Liver (tissue), 9 donors: ENCODE measurements around the gene ASS1. TPM values are rescaled to one million over a fixed set of nuclear protein-coding genes. Genes with fewer than 3 reads are reported as not detected.

Source experiments
- DNase-seq: peaks from one replicate; pipeline ENCODE4 v3.0.0-alpha.2; 2017; ENCODE audit warnings: low spot score
- H3K27ac ChIP-seq, 2 donors: one replicate each; pipeline ENCODE4 v1.7.0; 2013; ENCODE audit warnings: inconsistent platforms in 2 of 2, low read length in 2 of 2, control low read depth in 1 of 2, low read depth in 1 of 2, mild to moderate bottlenecking in 1 of 2
- H3K27me3 ChIP-seq, 4 donors: one replicate each; pipeline versions ENCODE4 v1.6.1 to v1.7.0; 2013; ENCODE audit warnings: low read length in 3 of 4, inconsistent platforms in 1 of 4, mild to moderate bottlenecking in 1 of 4, moderate library complexity in 1 of 4; ENCODE audit not compliant: control insufficient read depth in 4 of 4, insufficient read depth in 4 of 4
- H3K36me3 ChIP-seq, 4 donors: one replicate each; pipeline versions ENCODE4 v1.6.1 to v1.7.0; 2013; ENCODE audit warnings: low read length in 3 of 4, mild to moderate bottlenecking in 3 of 4, low read depth in 1 of 4, moderate library complexity in 1 of 4; ENCODE audit not compliant: control insufficient read depth in 4 of 4, insufficient read depth in 3 of 4
- H3K4me1 ChIP-seq, 4 donors: one replicate each; pipeline versions ENCODE4 v1.6.1 to v1.7.0; 2013; ENCODE audit warnings: low read length in 3 of 4, mild to moderate bottlenecking in 3 of 4, moderate library complexity in 1 of 4; ENCODE audit not compliant: control insufficient read depth in 4 of 4, insufficient read depth in 4 of 4
- H3K4me3 ChIP-seq, 3 donors: one replicate each; pipeline versions ENCODE4 v1.6.1 to v1.7.0; 2013; ENCODE audit warnings: low read length in 3 of 3, control low read depth in 1 of 3, low read depth in 1 of 3, mild to moderate bottlenecking in 1 of 3
- H3K9ac ChIP-seq, 2 donors: one replicate each; pipeline ENCODE4 v1.7.0; 2013; ENCODE audit warnings: low read length in 2 of 2, mild to moderate bottlenecking in 2 of 2, moderate library complexity in 2 of 2, control low read depth in 1 of 2, low read depth in 1 of 2
- H3K9me3 ChIP-seq, 4 donors: one replicate each; pipeline versions ENCODE4 v1.6.1 to v1.7.0; 2013; ENCODE audit warnings: low read length in 3 of 4; ENCODE audit not compliant: control insufficient read depth in 4 of 4
- ATF3 ChIP-seq: IDR thresholded peaks from 2 replicates; pipeline ENCODE4 v1.6.1; 2016; ENCODE audit warnings: antibody characterized with exemption
- CTCF ChIP-seq: fragments of 150-350 bp; IDR thresholded peaks from 2 replicates; pipeline ENCODE4 v1.5.1; 2017; ENCODE audit warnings: improper control_type of control experiment, low read depth, low read length; ENCODE audit not compliant: missing input control
- EGR1 ChIP-seq, 2 donors: IDR thresholded peaks; 2 replicates each; pipeline ENCODE4 v1.6.1; 2016 to 2018; ENCODE audit warnings: antibody characterized with exemption in 2 of 2, low read depth in 2 of 2
- FOXA1 ChIP-seq: IDR thresholded peaks from 2 replicates; pipeline ENCODE4 v1.6.1; 2016; ENCODE audit warnings: antibody characterized with exemption
- FOXA2 ChIP-seq: IDR thresholded peaks from 2 replicates; pipeline ENCODE4 v1.6.1; 2016; ENCODE audit warnings: antibody characterized with exemption
- GABPA ChIP-seq, 2 donors: IDR thresholded peaks in 1 of 2; conservative IDR thresholded peaks in 1 of 2; 2 replicates each; pipeline ENCODE4 v1.6.1; 2016; ENCODE audit warnings: antibody characterized with exemption in 2 of 2, mild to moderate bottlenecking in 1 of 2, moderate library complexity in 1 of 2
- HNF4A ChIP-seq, 2 donors: conservative IDR thresholded peaks; 2 replicates each; pipeline ENCODE4 v1.6.1; 2016; ENCODE audit warnings: antibody characterized with exemption in 2 of 2, mild to moderate bottlenecking in 2 of 2
- HNF4G ChIP-seq: IDR thresholded peaks from 2 replicates; pipeline ENCODE4 v1.6.1; 2016; ENCODE audit warnings: antibody characterized with exemption
- JUND ChIP-seq, 2 donors: IDR thresholded peaks; 2 replicates each; pipeline ENCODE4 v1.6.1; 2016; ENCODE audit warnings: antibody characterized with exemption in 2 of 2
- MAX ChIP-seq: IDR thresholded peaks from 2 replicates; pipeline ENCODE4 v1.6.1; 2016; ENCODE audit warnings: antibody characterized with exemption
- NR2F2 ChIP-seq: IDR thresholded peaks from 2 replicates; pipeline ENCODE4 v1.6.1; 2016; ENCODE audit warnings: antibody characterized with exemption
- RAD21 ChIP-seq, 2 donors: IDR thresholded peaks; 2 replicates each; pipeline ENCODE4 v1.6.1; 2016; ENCODE audit warnings: antibody characterized with exemption in 2 of 2, mild to moderate bottlenecking in 2 of 2
- REST ChIP-seq: IDR thresholded peaks from 2 replicates; pipeline ENCODE4 v1.6.1; 2016; ENCODE audit warnings: antibody characterized with exemption, mild to moderate bottlenecking
- RXRA ChIP-seq, 2 donors: IDR thresholded peaks; 2 replicates each; pipeline ENCODE4 v1.6.1; 2017 to 2018; ENCODE audit warnings: antibody characterized with exemption in 2 of 2, mild to moderate bottlenecking in 1 of 2
- SP1 ChIP-seq: IDR thresholded peaks from 2 replicates; pipeline ENCODE4 v1.6.1; 2018; ENCODE audit warnings: antibody characterized with exemption, mild to moderate bottlenecking
- TAF1 ChIP-seq: conservative IDR thresholded peaks from 2 replicates; pipeline ENCODE4 v1.6.1; 2016; ENCODE audit warnings: antibody characterized with exemption, mild to moderate bottlenecking
- YY1 ChIP-seq: IDR thresholded peaks from 2 replicates; pipeline ENCODE4 v1.6.1; 2016; ENCODE audit warnings: antibody characterized with exemption, mild to moderate bottlenecking
- ZBTB33 ChIP-seq: IDR thresholded peaks from 2 replicates; pipeline ENCODE4 v1.6.1; 2016; ENCODE audit warnings: antibody characterized with exemption
- WGBS: extraction: QIAGEN DNeasy Blood & Tissue Kit; methylation state at CpG from one replicate; pipeline ENCODE4 v1.1.7; 2013; 5-methylcytosine and 5-hydroxymethylcytosine counted together
- polyA plus RNA-seq, 2 donors: library from polyadenylated mRNA; stranded (reverse) in 1 of 2; unstranded in 1 of 2; fragments of 200-250 nt in 1 of 2; fragments of >200 nt in 1 of 2; fragmentation: Nextera tagmentation in 1 of 2; extraction: Ambion mirVana in 1 of 2; gene quantifications; one replicate each; pipeline versions ENCODE4 v1.2.1 to v1.2.3, GENCODE V29; 2013 to 2015
- total RNA-seq, 2 donors: library from RNA; depleted of rRNA; stranded (reverse); fragments of >200 nt; gene quantifications; one replicate each; pipeline ENCODE4 v1.2.3, GENCODE V29; 2014
- donor health status: healthy.
- donor health status: healthy.
- donor health status: healthy.
- donor health status: healthy.
- donor health status: healthy.

ASS1 gene
- total and polyA plus RNA-seq, 4 donors, result 396 to 711 (median 533) TPM

- peak; percentile 70 for DNase-seq
- no peak overlapping the region for H3K9ac ChIP-seq
- TF ChIP-seq NR2F2 (peak; percentile 67), MAX (no peak), RAD21 (IDR thresholded peaks at IDR 0.05) (peak in 1 of 2 donors; percentile 5), REST (no peak), GABPA (IDR thresholded peaks at IDR 0.05 in 1 of 2, conservative IDR thresholded peaks at IDR 0.05 in 1 of 2) (no peak), HNF4A (conservative IDR thresholded peaks at IDR 0.05) (peak; percentile 59 to 73), SP1 (peak; percentile 87), RXRA (IDR thresholded peaks at IDR 0.05) (peak; percentile 76 to 77), HNF4G (no peak), FOXA1 (no peak), YY1 (peak; percentile 51), EGR1 (IDR thresholded peaks at IDR 0.05; ENCODE audit: low read depth in 2 of 2) (peak in 1 of 2 donors; percentile 23), CTCF (no peak)
- H3K4me3 ChIP-seq, result no peak overlapping the region
- 47% methylated on average over 15 of the region's 15 CpGs for WGBS
- peak overlapping the region; percentile 11 to 75 for H3K27ac ChIP-seq
- peaks cover 8 to 44% (median 29%) of the 10 kb centered on the region in 4 donors for H3K4me1 ChIP-seq
- H3K9me3 ChIP-seq, result peaks cover 0 to 5% (median under 1%) of the 10 kb centered on the region in 4 donors
- H3K27me3 ChIP-seq, result no peaks in the 10 kb centered on the region
- H3K36me3 ChIP-seq, result no peaks in the 10 kb centered on the region
These were observed 7.6 kb upstream of the ASS1 start for GRCh38 chr9:130437011-130437789.

GRCh38 chr9:130438382-130438981, 6.3 kb upstream of the ASS1 start:
- Histone ChIP-seq H3K9ac (peak overlapping the region in 1 of 2 donors; percentile 68), H3K4me3 (no peak overlapping the region), H3K36me3 (no peaks in the 10 kb centered on the region), H3K27me3 (no peaks in the 10 kb centered on the region), H3K27ac (peak overlapping the region; percentile 40 to 84), H3K9me3 (peaks cover 0 to 5% (median under 1%) of the 10 kb centered on the region in 4 donors), H3K4me1 (peaks cover 4 to 39% (median 26%) of the 10 kb centered on the region in 4 donors)
- WGBS, result 44% methylated on average over 6 of the region's 6 CpGs
- no peak for DNase-seq
- TF ChIP-seq ATF3 (peak; percentile 83), EGR1 (IDR thresholded peaks at IDR 0.05; ENCODE audit: low read depth in 2 of 2) (peak in 1 of 2 donors; percentile 67), JUND (IDR thresholded peaks at IDR 0.05) (peak; percentile 61 to 86), MAX (peak; percentile 17), RAD21 (IDR thresholded peaks at IDR 0.05) (peak in 1 of 2 donors; percentile 47), TAF1 (peak; percentile 17), ZBTB33 (peak; percentile 32), REST (peak; percentile 37), HNF4A (conservative IDR thresholded peaks at IDR 0.05) (peak; percentile 86 to 99), FOXA1 (no peak), HNF4G (peak; percentile 86), RXRA (IDR thresholded peaks at IDR 0.05) (peak; percentile 96 to 99), FOXA2 (no peak)
